ENCODE data around the gene CAMK2A.

CAMK2A gene

DNA sequence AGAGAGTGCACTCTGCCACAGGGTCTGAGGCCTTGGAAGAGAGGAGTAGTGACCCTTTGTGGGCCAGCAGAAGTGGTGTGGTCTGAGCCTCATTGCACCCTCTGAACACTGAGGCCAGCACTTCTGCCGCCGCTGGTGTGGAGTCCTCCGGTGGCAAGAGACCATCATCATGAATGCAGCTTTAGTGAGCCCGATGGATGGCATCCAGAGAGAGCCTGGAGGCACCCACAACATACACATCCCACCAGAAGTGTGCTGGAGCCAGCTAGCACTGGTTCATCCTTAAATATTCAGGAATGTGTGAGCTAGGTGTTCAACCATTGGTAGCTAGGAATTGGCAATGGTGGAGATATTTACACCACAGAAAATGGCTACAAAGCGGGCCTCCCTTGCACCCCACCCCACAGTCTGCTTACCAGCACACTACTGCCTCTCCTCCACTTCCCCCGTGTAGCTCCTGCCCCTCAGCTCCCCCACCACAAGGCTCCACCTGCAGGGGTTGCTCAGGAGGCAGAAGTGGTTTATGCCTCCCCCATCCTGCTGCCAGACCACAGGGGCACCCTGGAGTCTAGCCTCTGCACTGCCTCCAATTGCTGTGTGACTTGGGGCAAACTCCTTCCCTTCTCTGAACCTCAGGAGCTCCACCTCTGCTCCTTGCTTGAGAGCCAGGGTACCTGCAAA, 83.3 kb downstream of the CAMK2A start:
- FAIRE-seq (no peak), DNase-seq (ENCODE audit: insufficient read length, low spot score) (no peak)
- TF ChIP-seq SPI1 (IDR thresholded peaks at IDR 0.05; ENCODE audit: low read depth, low read length) (no peak), POU2F2 (IDR thresholded peaks at IDR 0.05; ENCODE audit: low read depth, low read length) (no peak), TAF1 (IDR thresholded peaks at IDR 0.05; ENCODE audit: low read depth, low read length) (no peak), PAX5 (IDR thresholded peaks at IDR 0.05; ENCODE audit: insufficient read depth, low read length, severe bottlenecking) (no peak), POLR2A (IDR thresholded peaks at IDR 0.05; ENCODE audit: low read depth, low read length) (no peak)

DNA sequence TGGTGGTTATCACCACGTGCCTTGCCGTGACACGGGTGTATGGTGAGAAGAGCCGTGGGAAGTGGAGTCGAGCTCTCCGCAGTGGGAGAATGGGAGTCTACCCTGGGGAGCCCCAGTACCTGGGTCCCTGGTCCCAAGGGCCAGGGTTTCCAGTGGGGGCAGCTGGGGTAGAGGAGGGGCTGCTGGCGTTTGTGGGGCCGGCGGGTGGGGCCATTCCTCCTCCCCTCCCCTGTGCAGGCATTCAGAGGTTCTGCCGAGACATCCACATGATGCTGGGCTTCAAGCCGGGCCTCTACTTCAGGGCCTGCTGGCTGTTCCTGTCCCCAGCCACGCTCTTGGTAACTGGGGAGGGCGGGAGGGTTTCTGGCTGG, 85.0 kb downstream of the CAMK2A start:
- TF ChIP-seq POU2F2 (IDR thresholded peaks at IDR 0.05; ENCODE audit: low read depth, low read length) (no peak), POLR2AphosphoS5 (IDR thresholded peaks at IDR 0.05; ENCODE audit: low read depth, low read length) (no peak), POLR2A (IDR thresholded peaks at IDR 0.05; ENCODE audit: low read depth, low read length) (no peak), PAX5 (IDR thresholded peaks at IDR 0.05; ENCODE audit: insufficient read depth, low read length, severe bottlenecking) (no peak), SPI1 (IDR thresholded peaks at IDR 0.05; ENCODE audit: low read depth, low read length) (no peak), TAF1 (IDR thresholded peaks at IDR 0.05; ENCODE audit: low read depth, low read length) (no peak)
- FAIRE-seq (no peak), DNase-seq (ENCODE audit: insufficient read length, low spot score) (no peak)

DNA sequence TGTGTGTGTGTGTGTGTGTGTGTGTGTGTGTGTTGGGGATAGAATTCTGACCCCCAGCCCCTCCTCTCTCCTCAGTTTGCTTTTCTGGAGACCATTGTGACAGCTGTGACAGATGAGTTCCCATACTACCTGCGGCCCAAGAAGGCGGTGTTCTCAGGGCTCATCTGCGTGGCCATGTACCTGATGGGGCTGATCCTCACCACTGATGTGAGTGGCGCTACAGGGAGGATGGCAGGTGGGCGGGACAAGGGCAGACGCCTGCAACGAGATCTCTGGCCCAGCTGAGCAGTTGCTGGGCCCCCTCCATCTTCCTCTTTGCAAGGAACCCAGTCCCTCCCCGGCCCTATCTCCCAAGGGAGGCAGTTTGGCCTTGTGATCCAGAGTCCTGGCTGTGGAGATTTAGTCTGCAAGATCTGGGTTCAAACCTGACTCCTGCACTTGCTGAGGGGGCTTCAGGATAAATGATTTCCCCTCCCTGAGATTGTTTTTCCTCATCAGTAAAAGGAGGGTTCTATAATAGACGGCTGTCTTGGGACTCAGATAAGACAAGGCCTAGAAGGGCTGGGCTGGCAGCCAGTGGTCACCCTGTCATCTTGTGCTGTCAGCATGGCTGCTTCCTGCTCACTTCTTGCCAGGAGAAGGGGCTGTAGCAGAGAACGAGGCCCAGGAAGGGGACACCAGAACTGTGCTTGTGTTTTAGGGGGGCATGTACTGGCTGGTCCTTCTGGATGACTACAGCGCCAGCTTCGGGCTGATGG, 85.6 kb downstream of the CAMK2A start:
- DNase-seq (ENCODE audit: insufficient read length, low spot score) (no peak), FAIRE-seq (no peak)
- no peak for TF ChIP-seq TAF1 (IDR thresholded peaks at IDR 0.05; ENCODE audit: low read depth, low read length)
- no peak for TF ChIP-seq POU2F2 (IDR thresholded peaks at IDR 0.05; ENCODE audit: low read depth, low read length)
- no peak for TF ChIP-seq SPI1 (IDR thresholded peaks at IDR 0.05; ENCODE audit: low read depth, low read length)
- no peak for TF ChIP-seq POLR2AphosphoS5 (IDR thresholded peaks at IDR 0.05; ENCODE audit: low read depth, low read length)
- no peak for TF ChIP-seq PAX5 (IDR thresholded peaks at IDR 0.05; ENCODE audit: insufficient read depth, low read length, severe bottlenecking)
- TF ChIP-seq POLR2A (IDR thresholded peaks at IDR 0.05; ENCODE audit: low read depth, low read length) = no peak

DNA sequence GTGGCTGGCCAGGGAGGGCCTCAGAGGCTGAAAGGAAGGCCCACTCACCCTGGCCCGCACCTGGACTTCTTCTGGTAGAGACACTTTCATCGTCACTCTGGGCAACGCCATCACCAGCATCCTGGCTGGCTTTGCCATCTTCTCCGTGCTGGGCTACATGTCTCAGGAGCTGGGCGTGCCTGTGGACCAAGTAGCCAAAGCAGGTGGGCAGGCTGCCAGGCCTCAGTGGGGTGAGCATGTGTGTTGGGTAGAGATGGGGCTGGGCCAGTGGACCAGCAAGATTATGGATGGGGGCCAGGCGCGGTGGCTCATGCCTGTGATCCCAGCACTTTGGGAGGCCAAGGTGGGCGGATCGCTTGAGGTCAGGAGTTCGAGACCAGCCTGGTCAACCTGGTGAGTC, 87.1 kb downstream of the CAMK2A start:
- FAIRE-seq (no peak), DNase-seq (ENCODE audit: insufficient read length, low spot score) (no peak)
- TF ChIP-seq SPI1 (IDR thresholded peaks at IDR 0.05; ENCODE audit: low read depth, low read length) (no peak), POU2F2 (IDR thresholded peaks at IDR 0.05; ENCODE audit: low read depth, low read length) (no peak), POLR2A (IDR thresholded peaks at IDR 0.05; ENCODE audit: low read depth, low read length) (no peak)

DNA sequence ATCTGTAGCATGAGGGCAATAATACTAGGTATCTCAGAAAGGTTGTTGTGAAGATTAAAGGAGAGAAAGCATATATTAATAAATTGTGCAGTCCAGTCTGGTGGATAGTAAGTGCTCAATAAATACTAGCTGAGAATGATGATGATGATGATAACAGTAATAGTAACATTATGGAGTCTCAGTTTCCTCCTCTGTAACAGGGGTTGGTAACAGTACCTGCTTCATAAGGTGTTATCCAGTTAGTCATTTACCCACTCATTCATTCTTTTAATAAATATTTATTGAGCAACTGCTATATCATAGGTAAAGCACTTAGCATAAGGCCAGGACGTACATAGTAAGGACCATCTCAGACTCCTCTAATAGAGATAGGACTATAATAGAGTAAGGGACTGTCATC, 92.1 kb downstream of the CAMK2A start:
- FAIRE-seq (no peak), DNase-seq (ENCODE audit: insufficient read length, low spot score) (no peak)
- TF ChIP-seq SPI1 (IDR thresholded peaks at IDR 0.05; ENCODE audit: low read depth, low read length) (no peak), TAF1 (IDR thresholded peaks at IDR 0.05; ENCODE audit: low read depth, low read length) (no peak), POLR2AphosphoS5 (IDR thresholded peaks at IDR 0.05; ENCODE audit: low read depth, low read length) (no peak), PAX5 (IDR thresholded peaks at IDR 0.05; ENCODE audit: insufficient read depth, low read length, severe bottlenecking) (no peak), POLR2A (IDR thresholded peaks at IDR 0.05; ENCODE audit: low read depth, low read length) (no peak), POU2F2 (IDR thresholded peaks at IDR 0.05; ENCODE audit: low read depth, low read length) (no peak)

DNA sequence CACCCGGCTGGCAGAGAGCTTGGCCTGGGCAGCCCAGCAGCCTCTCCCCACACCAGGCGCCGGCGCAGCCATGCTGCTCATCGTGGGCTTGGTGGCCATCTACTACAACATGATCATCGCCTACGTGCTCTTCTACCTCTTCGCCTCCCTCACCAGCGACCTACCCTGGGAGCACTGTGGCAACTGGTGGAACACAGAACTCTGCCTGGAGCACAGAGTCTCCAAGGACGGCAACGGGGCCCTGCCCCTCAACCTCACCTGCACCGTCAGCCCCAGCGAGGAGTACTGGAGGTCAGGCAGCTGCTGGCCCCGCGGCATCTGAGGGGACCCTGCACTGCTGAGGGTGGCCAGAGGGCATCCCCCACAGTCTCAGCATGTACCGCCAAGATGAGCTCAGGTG, 92.6 kb downstream of the CAMK2A start:
- FAIRE-seq (no peak), DNase-seq (ENCODE audit: insufficient read length, low spot score) (no peak)
- TF ChIP-seq POLR2A (IDR thresholded peaks at IDR 0.05; ENCODE audit: low read depth, low read length) = no peak
- TF ChIP-seq PAX5 (IDR thresholded peaks at IDR 0.05; ENCODE audit: insufficient read depth, low read length, severe bottlenecking) = no peak
- TF ChIP-seq TAF1 (IDR thresholded peaks at IDR 0.05; ENCODE audit: low read depth, low read length) = no peak
- TF ChIP-seq SPI1 (IDR thresholded peaks at IDR 0.05; ENCODE audit: low read depth, low read length) = no peak
- no peak for TF ChIP-seq POU2F2 (IDR thresholded peaks at IDR 0.05; ENCODE audit: low read depth, low read length)

DNA sequence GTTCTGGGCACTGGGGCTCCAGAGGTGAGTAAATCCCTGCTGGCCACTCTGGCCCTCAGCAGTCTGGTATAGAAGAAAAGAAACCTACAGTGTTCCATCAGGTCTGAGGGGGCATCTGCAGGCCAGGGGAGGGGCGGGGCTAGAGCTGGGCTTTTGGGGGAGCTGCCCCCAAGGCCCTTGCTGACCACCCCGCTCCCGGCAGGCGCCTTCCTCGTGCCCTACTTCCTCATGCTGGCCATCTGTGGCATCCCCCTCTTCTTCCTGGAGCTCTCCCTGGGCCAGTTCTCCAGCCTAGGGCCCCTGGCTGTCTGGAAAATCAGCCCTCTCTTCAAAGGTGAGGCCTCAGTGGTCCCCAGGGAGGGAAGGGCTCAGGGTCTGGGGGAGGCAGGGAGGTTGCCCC, 93.1 kb downstream of the CAMK2A start:
- FAIRE-seq (no peak), DNase-seq (ENCODE audit: insufficient read length, low spot score) (no peak)
- TF ChIP-seq PAX5 (IDR thresholded peaks at IDR 0.05; ENCODE audit: insufficient read depth, low read length, severe bottlenecking) (no peak), POU2F2 (IDR thresholded peaks at IDR 0.05; ENCODE audit: low read depth, low read length) (no peak), TAF1 (IDR thresholded peaks at IDR 0.05; ENCODE audit: low read depth, low read length) (no peak), POLR2AphosphoS5 (IDR thresholded peaks at IDR 0.05; ENCODE audit: low read depth, low read length) (no peak), POLR2A (IDR thresholded peaks at IDR 0.05; ENCODE audit: low read depth, low read length) (no peak), SPI1 (IDR thresholded peaks at IDR 0.05; ENCODE audit: low read depth, low read length) (no peak)

DNA sequence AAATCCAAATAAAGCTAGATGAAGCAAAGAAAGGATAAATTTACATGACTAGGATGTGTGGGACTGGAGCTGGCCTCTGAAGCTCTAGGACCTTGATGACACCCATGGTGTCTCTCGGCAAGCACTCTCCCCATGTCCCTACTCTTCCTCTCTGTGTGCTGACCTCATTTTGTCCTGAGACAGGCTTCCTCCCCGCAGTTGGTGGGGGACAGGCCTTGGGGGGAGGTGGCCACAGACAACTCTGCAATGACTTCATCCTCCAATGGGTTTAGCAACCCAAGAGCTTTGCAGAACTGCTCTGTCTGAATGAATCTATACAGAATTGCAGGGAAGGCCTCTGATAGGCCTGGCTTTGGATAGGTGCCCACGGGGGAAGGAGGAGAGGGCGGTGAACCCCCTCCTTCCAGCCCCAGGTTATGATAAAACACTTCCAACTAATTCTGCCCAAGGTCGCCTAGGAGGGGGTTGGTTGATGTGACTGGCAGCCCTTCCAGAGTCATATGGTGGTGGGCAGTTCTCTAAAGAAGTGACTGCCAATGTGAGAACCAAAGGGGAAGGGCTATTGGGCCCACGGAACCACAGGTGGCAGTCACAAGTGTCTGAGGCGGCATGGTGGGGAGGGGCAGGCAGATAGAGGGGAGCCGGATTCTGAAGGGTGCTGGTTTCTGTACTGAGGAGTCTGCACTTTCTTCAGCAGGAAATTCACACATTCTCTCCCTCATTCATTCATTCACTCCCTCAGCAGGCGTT, 93.7 kb downstream of the CAMK2A start:
- DNase-seq (ENCODE audit: insufficient read length, low spot score) (no peak), FAIRE-seq (no peak)
- TF ChIP-seq POU2F2 (IDR thresholded peaks at IDR 0.05; ENCODE audit: low read depth, low read length) (no peak), TAF1 (IDR thresholded peaks at IDR 0.05; ENCODE audit: low read depth, low read length) (no peak), POLR2AphosphoS5 (IDR thresholded peaks at IDR 0.05; ENCODE audit: low read depth, low read length) (no peak), POLR2A (IDR thresholded peaks at IDR 0.05; ENCODE audit: low read depth, low read length) (no peak), PAX5 (IDR thresholded peaks at IDR 0.05; ENCODE audit: insufficient read depth, low read length, severe bottlenecking) (no peak), SPI1 (IDR thresholded peaks at IDR 0.05; ENCODE audit: low read depth, low read length) (no peak)

DNA sequence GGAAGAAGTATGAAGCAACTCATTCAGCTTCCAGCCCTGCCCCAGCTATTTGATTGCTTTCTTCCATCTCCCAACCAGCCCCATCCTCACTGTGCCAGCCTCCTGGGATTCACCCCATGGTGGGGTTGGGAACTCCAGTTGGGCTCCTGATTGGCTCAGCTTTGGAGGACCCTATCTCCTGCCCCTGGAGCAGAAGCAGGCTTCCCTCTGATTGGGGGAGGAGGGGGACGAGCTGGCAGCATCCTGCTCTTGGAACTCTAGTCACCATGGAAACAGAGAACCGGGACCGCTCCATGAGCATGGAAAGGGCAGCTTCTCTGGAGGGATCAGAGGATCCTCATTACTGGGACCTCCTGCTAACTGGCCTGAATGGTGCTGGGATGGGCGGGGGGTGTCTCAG, 97.1 kb downstream of the CAMK2A start:
- FAIRE-seq = no peak
- DNase-seq (ENCODE audit: insufficient read length, low spot score) = no peak
- no peak for TF ChIP-seq SPI1 (IDR thresholded peaks at IDR 0.05; ENCODE audit: low read depth, low read length)
- no peak for TF ChIP-seq POLR2A (IDR thresholded peaks at IDR 0.05; ENCODE audit: low read depth, low read length)
- no peak for TF ChIP-seq POLR2AphosphoS5 (IDR thresholded peaks at IDR 0.05; ENCODE audit: low read depth, low read length)
- no peak for TF ChIP-seq TAF1 (IDR thresholded peaks at IDR 0.05; ENCODE audit: low read depth, low read length)
- no peak for TF ChIP-seq POU2F2 (IDR thresholded peaks at IDR 0.05; ENCODE audit: low read depth, low read length)
- no peak for TF ChIP-seq PAX5 (IDR thresholded peaks at IDR 0.05; ENCODE audit: insufficient read depth, low read length, severe bottlenecking)
